Right lobe of liver (tissue), 4 donors: Measurements from ENCODE around the gene NUTM2B.
"Not testable (repeated sequence)": the region's sequence is repeated elsewhere in the genome, so short reads cannot be mapped to it uniquely, and the experiment has no call there.

Source experiments
- POLR2A ChIP-seq: fragments of 450-650 bp; IDR thresholded peaks from one replicate; pipeline ENCODE4 v1.6.1; 2017; ENCODE audit warnings: antibody characterized with exemption, mild to moderate bottlenecking
- TF ChIP-seq, protein P1 (sequence below), 4 donors: fragments of 200-600 bp in 3 of 4; fragments of 450-650 bp in 1 of 4; IDR thresholded peaks; one replicate each; pipeline versions ENCODE4 v1.5.1 to v1.8.0; 2016 to 2022; ENCODE audit warnings: antibody characterized with exemption in 4 of 4, mild to moderate bottlenecking in 2 of 4
- donor health status: DM: no; HTN: no; CAD: no.
- donor health status: DM: no; HTN: no; CAD: no.
- donor health status: DM: no; HTN: yes; CAD: no.

GRCh38 chr10:79696596-79696995, 6.4 kb upstream of the NUTM2B start:
- TF ChIP-seq, protein P1, sequence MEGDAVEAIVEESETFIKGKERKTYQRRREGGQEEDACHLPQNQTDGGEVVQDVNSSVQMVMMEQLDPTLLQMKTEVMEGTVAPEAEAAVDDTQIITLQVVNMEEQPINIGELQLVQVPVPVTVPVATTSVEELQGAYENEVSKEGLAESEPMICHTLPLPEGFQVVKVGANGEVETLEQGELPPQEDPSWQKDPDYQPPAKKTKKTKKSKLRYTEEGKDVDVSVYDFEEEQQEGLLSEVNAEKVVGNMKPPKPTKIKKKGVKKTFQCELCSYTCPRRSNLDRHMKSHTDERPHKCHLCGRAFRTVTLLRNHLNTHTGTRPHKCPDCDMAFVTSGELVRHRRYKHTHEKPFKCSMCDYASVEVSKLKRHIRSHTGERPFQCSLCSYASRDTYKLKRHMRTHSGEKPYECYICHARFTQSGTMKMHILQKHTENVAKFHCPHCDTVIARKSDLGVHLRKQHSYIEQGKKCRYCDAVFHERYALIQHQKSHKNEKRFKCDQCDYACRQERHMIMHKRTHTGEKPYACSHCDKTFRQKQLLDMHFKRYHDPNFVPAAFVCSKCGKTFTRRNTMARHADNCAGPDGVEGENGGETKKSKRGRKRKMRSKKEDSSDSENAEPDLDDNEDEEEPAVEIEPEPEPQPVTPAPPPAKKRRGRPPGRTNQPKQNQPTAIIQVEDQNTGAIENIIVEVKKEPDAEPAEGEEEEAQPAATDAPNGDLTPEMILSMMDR (IDR thresholded peaks at IDR 0.05): not testable (repeated sequence)
- not testable (repeated sequence) for TF ChIP-seq POLR2A
